Muscle layer of colon (tissue), 2 donors: Measurements from ENCODE around the gene MYH16.
"Not testable (repeated sequence)": the region's sequence is repeated elsewhere in the genome, so short reads cannot be mapped to it uniquely, and the experiment has no call there.

Experiments
- H3K27ac ChIP-seq: one replicate; pipeline ENCODE4 v1.7.0; 2013; ENCODE audit warnings: low read depth, mild to moderate bottlenecking, low read length, moderate library complexity
- H3K27me3 ChIP-seq, 2 donors: one replicate each; pipeline ENCODE4 v1.7.0; 2013; ENCODE audit warnings: low read length in 2 of 2, mild to moderate bottlenecking in 2 of 2; ENCODE audit not compliant: insufficient read depth in 2 of 2, control insufficient read depth in 1 of 2
- H3K36me3 ChIP-seq: one replicate; pipeline ENCODE4 v1.7.0; 2013; ENCODE audit warnings: mild to moderate bottlenecking, low read length; ENCODE audit not compliant: insufficient read depth
- H3K4me1 ChIP-seq: one replicate; pipeline ENCODE4 v1.7.0; 2013; ENCODE audit warnings: mild to moderate bottlenecking, low read length; ENCODE audit not compliant: insufficient read depth
- H3K4me3 ChIP-seq, 2 donors: one replicate each; pipeline ENCODE4 v1.7.0; 2013; ENCODE audit warnings: low read length in 2 of 2, low read depth in 1 of 2, mild to moderate bottlenecking in 1 of 2, moderate library complexity in 1 of 2
- H3K9ac ChIP-seq: one replicate; pipeline ENCODE4 v1.7.0; 2013; ENCODE audit warnings: low read length
- H3K9me3 ChIP-seq: one replicate; pipeline ENCODE4 v1.7.0; 2013; ENCODE audit warnings: mild to moderate bottlenecking, low read length
- donor health status: abdominal sarcoma.
- donor health status: Adenocarcinoma of cecum.

MYH16 gene

DNA sequence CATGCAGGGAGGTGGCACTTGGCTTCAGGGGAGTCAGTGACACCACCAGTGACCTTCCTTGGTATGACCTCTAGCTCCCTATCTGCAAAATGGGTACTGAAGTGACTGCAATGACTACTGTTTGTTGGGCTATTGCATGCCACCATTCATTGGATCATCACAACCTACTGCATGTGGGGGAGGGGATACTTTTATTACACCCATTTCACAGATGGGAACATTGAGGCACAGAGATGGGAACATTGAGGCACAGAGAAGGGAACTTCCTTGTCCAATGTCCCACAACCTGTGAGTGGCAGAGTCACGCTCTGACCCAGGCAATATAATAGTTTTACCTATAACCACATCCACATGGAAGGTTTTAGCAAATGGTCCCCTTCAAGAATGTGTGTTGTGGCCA, 12.2 kb upstream of the MYH16 start:
- H3K27ac ChIP-seq: no peak overlapping the region
- no peaks in the 10 kb centered on the region for H3K36me3 ChIP-seq
- no peak overlapping the region for H3K4me3 ChIP-seq
- H3K9ac ChIP-seq: no peak overlapping the region
- H3K9me3 ChIP-seq: no peaks in the 10 kb centered on the region
- H3K4me1 ChIP-seq: no peaks in the 10 kb centered on the region
- no peaks in the 10 kb centered on the region for H3K27me3 ChIP-seq

DNA sequence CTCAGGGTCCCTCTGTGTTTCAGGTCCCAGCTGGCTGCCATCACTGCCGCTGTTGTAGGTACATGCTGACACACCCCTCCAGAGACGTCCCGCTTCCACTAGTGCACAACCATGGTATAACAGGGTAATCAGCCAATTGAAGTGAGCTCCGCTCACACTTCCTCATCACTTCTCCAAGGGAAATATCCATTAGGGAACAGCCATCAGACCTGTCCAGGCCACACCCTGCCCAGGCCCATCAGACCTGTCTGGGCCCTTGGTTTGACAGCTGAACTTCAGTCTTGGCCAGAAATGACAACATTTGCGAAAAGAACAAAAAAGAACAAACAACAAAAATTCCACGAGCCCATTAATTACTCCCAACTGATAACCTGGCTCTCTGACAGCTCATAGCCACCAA, 11.0 kb upstream of the MYH16 start:
- no peaks in the 10 kb centered on the region for H3K36me3 ChIP-seq
- no peak overlapping the region for H3K4me3 ChIP-seq
- H3K27me3 ChIP-seq: no peaks in the 10 kb centered on the region
- H3K27ac ChIP-seq: no peak overlapping the region
- H3K9me3 ChIP-seq: no peaks in the 10 kb centered on the region
- H3K4me1 ChIP-seq: no peaks in the 10 kb centered on the region
- no peak overlapping the region for H3K9ac ChIP-seq

GRCh38 chr7:99265848-99266480, 6.7 kb upstream of the MYH16 start:
- Histone ChIP-seq H3K9ac (no peak overlapping the region), H3K4me3 (no peak overlapping the region), H3K36me3 (no peaks in the 10 kb centered on the region), H3K9me3 (no peaks in the 10 kb centered on the region), H3K27ac (no peak overlapping the region), H3K4me1 (no peaks in the 10 kb centered on the region), H3K27me3 (no peaks in the 10 kb centered on the region)

DNA sequence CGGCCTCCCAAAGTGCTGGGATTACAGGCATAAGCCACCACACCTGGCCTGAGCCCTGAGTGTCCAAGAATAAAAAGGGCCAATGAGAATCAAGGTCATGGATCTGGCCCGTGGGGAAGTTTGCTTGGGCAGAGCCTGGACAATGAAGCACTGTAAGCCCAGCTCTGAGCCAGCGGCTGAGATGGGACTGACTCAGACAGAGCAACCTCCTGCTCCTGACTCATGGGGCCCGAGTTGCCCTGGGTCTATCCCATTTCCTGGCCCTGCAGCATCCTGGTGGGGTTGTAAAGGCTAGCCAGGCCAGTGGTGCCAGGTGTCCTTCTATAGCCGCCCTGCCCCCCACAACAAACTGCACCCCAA, 5.2 kb upstream of the MYH16 start:
- Histone ChIP-seq H3K36me3 (no peaks in the 10 kb centered on the region), H3K9me3 (no peaks in the 10 kb centered on the region), H3K27me3 (no peaks in the 10 kb centered on the region), H3K4me3 (no peak overlapping the region), H3K27ac (no peak overlapping the region), H3K4me1 (no peaks in the 10 kb centered on the region), H3K9ac (no peak overlapping the region)

DNA sequence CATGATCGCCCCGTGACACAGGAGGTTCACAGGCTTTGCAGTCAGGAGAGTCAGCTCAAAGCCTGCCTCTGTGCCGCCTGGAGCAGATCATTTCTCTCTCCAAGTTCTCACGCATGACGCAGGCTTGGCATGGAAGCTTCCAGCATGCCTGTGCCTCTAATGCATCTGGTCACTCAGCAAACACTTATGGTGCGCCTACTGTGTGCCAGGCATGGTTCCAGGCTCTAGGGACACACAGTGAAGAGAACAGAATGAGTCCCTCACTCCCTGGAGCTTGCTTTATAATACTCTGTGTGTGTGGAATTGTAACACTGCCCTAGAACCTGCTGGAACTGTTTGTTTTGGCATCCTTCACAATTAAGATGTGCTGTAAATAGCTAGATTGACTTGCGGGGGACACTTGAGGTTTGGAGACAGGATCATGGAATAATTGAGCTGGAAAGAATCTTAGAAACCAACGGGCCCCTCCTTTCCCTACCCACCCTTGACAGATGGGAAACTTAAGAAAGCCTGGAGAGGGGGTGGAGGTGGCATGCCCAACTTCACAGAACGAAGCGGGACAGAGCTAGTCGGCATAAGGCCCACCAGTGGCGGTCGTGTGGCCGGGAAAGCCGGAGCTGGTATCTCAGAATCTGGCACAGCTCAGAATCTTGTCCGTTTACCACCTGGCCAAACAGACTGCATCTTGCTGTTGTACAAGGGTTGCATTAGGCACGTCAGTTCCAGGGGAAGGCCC, 4.6 kb upstream of the MYH16 start:
- H3K36me3 ChIP-seq: no peaks in the 10 kb centered on the region
- no peaks in the 10 kb centered on the region for H3K9me3 ChIP-seq
- H3K27me3 ChIP-seq: no peaks in the 10 kb centered on the region
- H3K4me1 ChIP-seq: no peaks in the 10 kb centered on the region
- H3K4me3 ChIP-seq: no peak overlapping the region
- H3K27ac ChIP-seq: no peak overlapping the region
- no peak overlapping the region for H3K9ac ChIP-seq

GRCh38 chr7:99268577-99268908, 4.1 kb upstream of the MYH16 start:
- Histone ChIP-seq H3K9me3 (no peaks in the 10 kb centered on the region), H3K4me1 (no peaks in the 10 kb centered on the region), H3K27me3 (no peaks in the 10 kb centered on the region), H3K4me3 (no peak overlapping the region), H3K27ac (no peak overlapping the region), H3K36me3 (no peaks in the 10 kb centered on the region), H3K9ac (no peak overlapping the region)

DNA sequence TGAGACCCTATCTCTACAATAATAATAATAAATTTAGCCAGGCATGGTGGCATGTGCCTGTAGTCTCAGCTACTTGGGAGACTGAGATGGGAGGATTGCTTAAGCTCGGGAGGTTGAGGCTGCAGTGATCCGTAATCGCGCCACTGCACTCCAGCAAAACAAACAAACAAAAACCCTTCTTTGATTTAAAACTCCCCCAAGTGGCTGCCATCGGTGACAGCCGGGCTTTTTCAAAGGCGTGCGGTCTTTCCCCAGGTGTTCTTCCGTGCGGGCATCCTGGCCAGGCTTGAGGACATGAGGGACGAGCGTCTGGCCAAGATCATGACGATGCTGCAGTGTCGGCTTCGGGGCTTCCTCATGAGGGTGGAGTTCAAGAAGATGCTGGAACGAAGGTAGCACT, 1.9 kb upstream of the MYH16 start:
- Histone ChIP-seq H3K9me3 (no peaks in the 10 kb centered on the region), H3K4me1 (no peaks in the 10 kb centered on the region), H3K36me3 (no peaks in the 10 kb centered on the region), H3K27ac (no peak overlapping the region), H3K4me3 (no peak overlapping the region), H3K27me3 (no peaks in the 10 kb centered on the region), H3K9ac (no peak overlapping the region)

DNA sequence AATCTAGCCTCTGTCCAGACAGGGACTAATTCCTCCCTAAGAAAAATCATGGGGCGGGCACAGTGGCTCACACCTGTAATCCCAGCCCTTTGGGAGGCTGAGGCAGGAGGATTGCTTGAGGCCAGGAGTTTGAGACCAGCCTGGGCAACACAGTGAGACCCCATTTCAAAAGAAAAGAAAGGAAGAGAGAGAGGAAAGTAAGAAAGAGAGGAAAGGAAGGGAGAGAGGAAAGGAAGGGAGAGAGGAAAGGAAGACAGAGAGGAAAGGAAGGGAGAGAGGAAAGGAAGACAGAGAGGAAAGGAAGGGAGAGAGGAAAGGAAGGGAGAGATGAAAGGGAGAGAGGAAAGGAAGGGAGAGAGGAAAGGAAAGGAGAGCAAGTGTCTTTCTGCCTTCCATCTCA, 922 bp downstream of the MYH16 start:
- not testable (repeated sequence) for H3K27me3 ChIP-seq, H3K36me3 ChIP-seq, H3K4me1 ChIP-seq, H3K9me3 ChIP-seq, H3K27ac ChIP-seq, H3K9ac ChIP-seq, H3K4me3 ChIP-seq

GRCh38 chr7:99274908-99275307, 2.3 kb downstream of the MYH16 start:
- H3K9me3 ChIP-seq, H3K4me3 ChIP-seq, H3K36me3 ChIP-seq, H3K9ac ChIP-seq, H3K27me3 ChIP-seq, H3K4me1 ChIP-seq, H3K27ac ChIP-seq: not testable (repeated sequence)

GRCh38 chr7:99275496-99275895, 2.9 kb downstream of the MYH16 start:
- Histone ChIP-seq H3K27me3 (no peaks in the 10 kb centered on the region), H3K4me1 (no peaks in the 10 kb centered on the region)

GRCh38 chr7:99278180-99278579, 5.5 kb downstream of the MYH16 start:
- Histone ChIP-seq H3K9me3 (no peaks in the 10 kb centered on the region), H3K36me3 (no peaks in the 10 kb centered on the region), H3K9ac (no peak overlapping the region), H3K27me3 (no peaks in the 10 kb centered on the region), H3K4me1 (no peaks in the 10 kb centered on the region), H3K27ac (no peak overlapping the region), H3K4me3 (no peak overlapping the region)

More at GRCh38 chr7:99275496-99275895, 2.9 kb downstream of the MYH16 start:
- Histone ChIP-seq H3K27ac (no peak overlapping the region), H3K4me3 (no peak overlapping the region), H3K36me3 (no peaks in the 10 kb centered on the region), H3K9me3 (no peaks in the 10 kb centered on the region), H3K9ac (no peak overlapping the region)

DNA sequence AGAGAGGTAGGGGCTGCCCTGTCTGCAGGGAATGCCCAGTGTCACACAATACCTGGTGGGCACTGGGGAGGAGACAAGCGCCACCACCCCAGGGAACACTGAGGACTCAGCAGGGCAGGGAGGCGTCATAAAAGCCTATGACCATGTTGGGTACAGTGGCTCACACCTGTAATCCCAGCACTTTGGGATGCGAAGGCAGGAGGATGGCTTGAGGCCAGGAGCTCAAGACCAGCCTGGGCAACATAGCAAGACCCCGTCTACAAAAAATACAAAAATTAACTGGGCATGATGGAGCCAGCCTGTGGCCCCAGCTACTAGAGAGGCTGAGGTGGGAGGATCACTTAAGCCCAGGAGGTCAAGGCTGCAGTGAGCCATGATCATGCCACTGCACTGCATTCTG, 11.5 kb downstream of the MYH16 start:
- H3K27ac ChIP-seq: not testable (repeated sequence)

More for the DNA sequence above, 11.5 kb downstream of the MYH16 start:
- not testable (repeated sequence) for H3K27me3 ChIP-seq, H3K4me3 ChIP-seq, H3K4me1 ChIP-seq, H3K9ac ChIP-seq, H3K36me3 ChIP-seq, H3K9me3 ChIP-seq
